ENCODE results near the gene ASF1B.
A peak's percentile ranks its signal among the peaks of the same experiment; 100 is the strongest.

The ASF1B gene

DNA sequence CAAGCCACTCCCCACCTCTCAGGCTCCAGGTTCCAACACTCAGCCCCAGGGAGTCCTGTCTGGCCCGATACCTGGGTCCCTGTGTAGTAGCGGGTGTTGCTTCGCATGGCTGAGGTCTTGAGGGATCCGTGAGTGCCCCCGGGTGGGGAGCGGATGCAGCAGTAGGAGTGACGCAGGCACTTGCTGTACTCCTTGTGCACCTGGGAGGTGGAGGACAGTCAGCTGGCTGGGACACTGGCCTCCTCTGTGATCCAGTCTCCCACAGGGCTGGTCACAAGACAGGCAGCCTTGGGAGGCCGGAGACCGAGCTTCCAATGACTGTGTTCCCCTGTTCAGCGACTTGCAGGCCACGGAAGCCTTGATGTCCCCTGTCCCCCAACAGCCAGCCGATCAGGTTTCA lies 16.3 kb upstream of the ASF1B start:
- TF ChIP-seq, protein P1, sequence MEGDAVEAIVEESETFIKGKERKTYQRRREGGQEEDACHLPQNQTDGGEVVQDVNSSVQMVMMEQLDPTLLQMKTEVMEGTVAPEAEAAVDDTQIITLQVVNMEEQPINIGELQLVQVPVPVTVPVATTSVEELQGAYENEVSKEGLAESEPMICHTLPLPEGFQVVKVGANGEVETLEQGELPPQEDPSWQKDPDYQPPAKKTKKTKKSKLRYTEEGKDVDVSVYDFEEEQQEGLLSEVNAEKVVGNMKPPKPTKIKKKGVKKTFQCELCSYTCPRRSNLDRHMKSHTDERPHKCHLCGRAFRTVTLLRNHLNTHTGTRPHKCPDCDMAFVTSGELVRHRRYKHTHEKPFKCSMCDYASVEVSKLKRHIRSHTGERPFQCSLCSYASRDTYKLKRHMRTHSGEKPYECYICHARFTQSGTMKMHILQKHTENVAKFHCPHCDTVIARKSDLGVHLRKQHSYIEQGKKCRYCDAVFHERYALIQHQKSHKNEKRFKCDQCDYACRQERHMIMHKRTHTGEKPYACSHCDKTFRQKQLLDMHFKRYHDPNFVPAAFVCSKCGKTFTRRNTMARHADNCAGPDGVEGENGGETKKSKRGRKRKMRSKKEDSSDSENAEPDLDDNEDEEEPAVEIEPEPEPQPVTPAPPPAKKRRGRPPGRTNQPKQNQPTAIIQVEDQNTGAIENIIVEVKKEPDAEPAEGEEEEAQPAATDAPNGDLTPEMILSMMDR (IDR thresholded peaks at IDR 0.05; ENCODE audit: low read depth, low read length, missing control alignments): no peak
- DNase-seq (ENCODE audit: extremely low read depth, low read depth): no peak
- H3K4me3 ChIP-seq (replicated peaks; ENCODE audit: low read depth, low read length): no peak overlapping the region

DNA sequence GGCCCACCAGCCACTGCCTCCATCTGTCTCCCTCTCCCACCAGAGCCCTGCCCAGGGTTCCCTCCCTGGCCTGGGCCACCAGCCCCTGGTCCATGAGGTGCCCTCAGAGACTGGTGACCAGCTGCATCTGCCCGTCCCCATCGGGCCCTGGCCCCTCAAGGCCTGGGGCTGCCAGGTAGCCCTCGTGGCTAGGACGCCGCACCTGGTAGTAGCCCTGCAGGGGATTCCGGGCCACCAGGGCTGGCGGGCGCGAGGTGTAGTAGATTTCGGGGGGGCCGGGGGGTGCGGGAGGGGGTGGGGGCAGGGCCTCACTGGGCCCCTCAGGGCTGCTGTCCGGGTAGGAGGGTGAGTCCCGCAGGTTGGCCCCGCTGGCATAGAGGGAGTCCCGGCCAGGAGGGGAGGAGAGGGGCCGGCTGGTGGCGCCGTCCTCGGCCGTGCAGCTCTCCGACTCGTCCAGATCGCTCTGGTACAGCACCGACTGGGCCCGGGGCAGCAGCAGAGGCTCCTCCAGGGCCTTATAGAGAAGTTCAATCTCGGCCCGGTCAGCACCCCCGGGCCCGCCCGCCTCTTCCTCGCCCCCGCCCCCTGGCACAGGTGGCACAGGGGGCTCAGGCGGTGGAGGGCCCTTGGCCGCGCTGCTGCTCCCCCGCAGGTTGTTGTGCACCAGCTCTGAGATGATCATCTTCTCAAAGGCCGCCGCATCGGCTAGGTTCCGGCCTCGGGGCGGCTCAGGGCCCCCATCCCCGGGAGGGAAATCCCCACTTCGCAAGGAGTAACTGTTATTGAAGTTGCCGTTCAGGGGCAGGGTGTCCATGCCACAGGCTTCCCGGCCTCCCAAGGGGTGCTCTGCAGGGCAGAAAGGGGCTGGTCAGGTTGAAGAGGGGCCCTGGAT lies 14.6 kb upstream of the ASF1B start:
- no peak for DNase-seq (ENCODE audit: extremely low read depth, low read depth)
- TF ChIP-seq, protein P1 (IDR thresholded peaks at IDR 0.05; ENCODE audit: low read depth, low read length, missing control alignments): no peak

GRCh38 chr19:14150041-14150769 lies 13.8 kb upstream of the ASF1B start:
- DNase-seq (ENCODE audit: extremely low read depth, low read depth): no peak
- TF ChIP-seq, protein P1 (IDR thresholded peaks at IDR 0.05; ENCODE audit: low read depth, low read length, missing control alignments): no peak
- H3K4me3 ChIP-seq (replicated peaks; ENCODE audit: low read depth, low read length): no peak overlapping the region

More for the DNA sequence above, 14.6 kb upstream of the ASF1B start:
- H3K4me3 ChIP-seq (replicated peaks; ENCODE audit: low read depth, low read length): no peak overlapping the region

DNA sequence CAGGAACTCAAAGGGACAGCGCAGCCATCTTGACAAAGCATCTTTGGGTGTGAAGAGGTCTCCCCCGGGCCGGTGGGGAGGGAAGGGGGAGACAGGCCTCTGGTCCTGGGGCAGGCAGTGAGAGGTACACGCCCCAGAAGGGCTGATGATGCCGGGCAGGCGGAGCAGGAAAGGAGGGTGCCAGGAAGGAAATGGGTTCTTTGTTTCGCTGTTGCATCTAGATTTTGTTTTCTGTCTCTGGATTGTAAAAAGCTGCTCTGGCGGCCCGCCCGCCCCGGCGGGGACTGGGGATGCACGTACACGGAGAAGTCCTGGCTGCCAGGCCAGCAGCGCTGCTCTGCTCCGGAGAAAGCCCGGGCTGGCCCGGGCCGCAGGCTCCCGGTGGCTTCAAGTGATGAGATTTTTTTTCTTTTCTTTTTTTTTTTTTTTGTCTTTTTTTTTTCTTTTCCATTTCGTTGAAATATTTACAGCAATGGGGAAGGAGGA lies 13.2 kb upstream of the ASF1B start:
- H3K4me3 ChIP-seq (replicated peaks; ENCODE audit: low read depth, low read length): no peak overlapping the region
- DNase-seq (ENCODE audit: extremely low read depth, low read depth): no peak
- TF ChIP-seq, protein P1 (IDR thresholded peaks at IDR 0.05; ENCODE audit: low read depth, low read length, missing control alignments): no peak

DNA sequence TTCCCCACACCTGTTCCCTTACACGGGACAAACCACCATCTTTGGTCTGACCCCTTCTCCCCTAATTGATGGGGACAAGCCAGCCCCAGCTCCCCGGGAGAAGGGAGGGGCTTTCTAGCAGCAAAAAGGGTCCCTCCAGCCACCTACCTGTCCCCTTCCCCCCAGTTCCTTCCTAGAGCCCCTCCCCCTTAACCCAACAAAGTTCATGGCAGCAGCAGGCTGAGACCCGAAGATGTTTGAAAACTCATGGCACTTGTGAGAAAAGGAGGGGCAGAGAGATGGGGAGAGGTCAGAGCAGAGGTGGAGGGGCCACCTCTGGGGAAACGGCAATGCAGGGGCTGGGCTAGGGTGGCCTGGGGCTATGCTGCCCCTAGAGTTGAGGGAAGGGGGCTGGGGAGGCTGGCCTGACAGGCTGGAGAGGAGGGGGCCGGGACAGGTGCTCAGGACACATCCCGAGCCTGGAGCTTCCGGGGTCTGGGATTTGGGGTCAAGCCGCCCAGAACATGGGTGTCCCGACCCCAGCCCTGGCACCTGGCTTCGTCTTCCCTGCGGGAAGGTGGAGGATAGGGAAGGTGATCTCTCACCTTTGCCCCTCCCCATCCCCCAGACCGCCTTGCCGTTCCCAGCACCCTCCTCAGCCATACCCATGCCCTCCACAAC lies 12.5 kb upstream of the ASF1B start:
- TF ChIP-seq, protein P1 (IDR thresholded peaks at IDR 0.05; ENCODE audit: low read depth, low read length, missing control alignments): no peak
- no peak for DNase-seq (ENCODE audit: extremely low read depth, low read depth)
- no peak overlapping the region for H3K4me3 ChIP-seq (replicated peaks; ENCODE audit: low read depth, low read length)

GRCh38 chr19:14147797-14148605 lies 11.6 kb upstream of the ASF1B start:
- TF ChIP-seq, protein P1 (IDR thresholded peaks at IDR 0.05; ENCODE audit: low read depth, low read length, missing control alignments): peak; percentile 89
- no peak overlapping the region for H3K4me3 ChIP-seq (replicated peaks; ENCODE audit: low read depth, low read length)
- no peak for DNase-seq (ENCODE audit: extremely low read depth, low read depth)

Measured in HFF-Myc (cell line).